ENCODE results near the gene NAB2. TPM values are rescaled to one million over a fixed set of nuclear protein-coding genes. Genes with fewer than 3 reads are reported as not detected.
"Not testable (repeated sequence)": the region's sequence is repeated elsewhere in the genome, so short reads cannot be mapped to it uniquely, and the experiment has no call there.

Gene NAB2
- total and polyA plus RNA-seq, 9 donors, result 30.6 to 42.8 (median 35.2) TPM

- Histone ChIP-seq H3K27ac (ENCODE audit: low read length) (no peak overlapping the region), H3K9me3 (replicated peaks; ENCODE audit: control insufficient read depth, low read depth, low read length) (no peaks in the 10 kb centered on the region), H3K4me1 (ENCODE audit: control insufficient read depth, insufficient read depth, low read length) (peaks cover 16% of the 10 kb centered on the region), H3K4me3 (ENCODE audit: low read length) (no peak overlapping the region), H3K36me3 (ENCODE audit: control insufficient read depth, insufficient read depth, low read length) (no peaks in the 10 kb centered on the region), H3K27me3 (ENCODE audit: control insufficient read depth, insufficient read depth, low read length) (peaks cover 2% of the 10 kb centered on the region)
- WGBS (ENCODE audit: insufficient coverage), result no CpG with 5 or more reads among the region's 1 CpG
- DNase-seq, result no peak
These were observed 40.9 kb upstream of the NAB2 start for GRCh38 chr12:57047981-57048380.

GRCh38 chr12:57048423-57049118 lies 40.3 kb upstream of the NAB2 start:
- no peak for DNase-seq
- Histone ChIP-seq H3K4me1 (ENCODE audit: control insufficient read depth, insufficient read depth, low read length) (peaks cover 16% of the 10 kb centered on the region), H3K27ac (ENCODE audit: low read length) (no peak overlapping the region), H3K36me3 (ENCODE audit: control insufficient read depth, insufficient read depth, low read length) (no peaks in the 10 kb centered on the region), H3K9me3 (replicated peaks; ENCODE audit: control insufficient read depth, low read depth, low read length) (no peaks in the 10 kb centered on the region), H3K4me3 (ENCODE audit: low read length) (no peak overlapping the region), H3K27me3 (ENCODE audit: control insufficient read depth, insufficient read depth, low read length) (peaks cover 2% of the 10 kb centered on the region)
- WGBS (ENCODE audit: insufficient coverage), result no CpG with 5 or more reads among the region's 1 CpG

DNA sequence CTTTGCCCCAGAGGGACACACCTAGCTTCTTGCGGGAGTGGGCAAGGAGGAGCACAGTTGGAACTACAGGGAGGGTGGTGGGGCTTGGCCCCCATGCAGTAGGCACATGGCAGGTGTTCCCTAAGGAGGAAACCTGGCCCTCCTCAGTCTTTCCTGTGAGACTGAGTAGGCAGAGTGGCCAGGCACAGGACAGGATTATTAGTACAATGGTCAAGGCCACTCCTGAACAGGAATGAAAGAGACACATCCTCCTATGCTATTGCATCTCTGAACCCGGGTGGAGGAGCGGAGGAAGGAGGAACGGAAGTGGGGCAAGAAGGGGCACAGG lies 39.8 kb upstream of the NAB2 start:
- Histone ChIP-seq H3K4me3 (ENCODE audit: low read length) (no peak overlapping the region), H3K36me3 (ENCODE audit: control insufficient read depth, insufficient read depth, low read length) (no peaks in the 10 kb centered on the region), H3K4me1 (ENCODE audit: control insufficient read depth, insufficient read depth, low read length) (peaks cover 16% of the 10 kb centered on the region), H3K9me3 (replicated peaks; ENCODE audit: control insufficient read depth, low read depth, low read length) (no peaks in the 10 kb centered on the region), H3K27ac (ENCODE audit: low read length) (no peak overlapping the region), H3K27me3 (ENCODE audit: control insufficient read depth, insufficient read depth, low read length) (peaks cover 2% of the 10 kb centered on the region)
- 80% methylated on average over 1 of the region's 4 CpGs for WGBS (ENCODE audit: insufficient coverage)
- no peak for DNase-seq

DNA sequence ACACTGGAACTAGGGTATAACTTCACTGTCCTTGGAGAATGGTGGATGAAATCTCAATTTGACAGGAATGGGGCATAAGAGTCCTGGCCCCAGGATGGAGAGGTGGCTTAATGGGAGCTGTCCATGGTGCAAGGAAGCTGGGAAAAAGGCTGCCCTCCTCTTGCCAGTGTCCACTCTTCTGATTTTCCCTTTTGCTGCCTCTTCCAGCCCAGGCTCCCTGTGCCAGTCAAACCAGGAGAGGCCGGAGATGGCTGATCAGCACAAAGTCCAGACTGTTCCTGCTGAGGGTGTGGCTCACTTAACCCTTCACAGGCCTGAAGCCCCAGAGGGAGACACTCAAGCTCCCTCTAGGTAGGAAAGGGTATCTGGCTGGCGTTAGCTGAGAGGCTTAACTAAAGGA lies 39.0 kb upstream of the NAB2 start, which contains the start of gene MYO1A:
MYO1A (minus strand) TSS at position 240 of the 400 bp plus-strand sequence. CDS start 1,806 bp downstream, outside the sequence.
- H3K27ac ChIP-seq (ENCODE audit: low read length), result no peak within 1 kb of the TSS
- 56% methylated on average over 2 of the region's 2 CpGs for WGBS (ENCODE audit: insufficient coverage)
- H3K27me3 ChIP-seq (ENCODE audit: control insufficient read depth, insufficient read depth, low read length), result peaks cover 2% of the 10 kb centered on the region
- DNase-seq, result no peak
- no peak within 1 kb of the TSS for H3K4me3 ChIP-seq (ENCODE audit: low read length)
- peaks cover 16% of the 10 kb centered on the region for H3K4me1 ChIP-seq (ENCODE audit: control insufficient read depth, insufficient read depth, low read length)
- no peaks in the 10 kb centered on the region for H3K36me3 ChIP-seq (ENCODE audit: control insufficient read depth, insufficient read depth, low read length)
- no peaks in the 10 kb centered on the region for H3K9me3 ChIP-seq (replicated peaks; ENCODE audit: control insufficient read depth, low read depth, low read length)

- WGBS (ENCODE audit: insufficient coverage), result no CpG with 5 or more reads among the region's 1 CpG
- Histone ChIP-seq H3K36me3 (ENCODE audit: control insufficient read depth, insufficient read depth, low read length) (no peaks in the 10 kb centered on the region), H3K4me3 (ENCODE audit: low read length) (no peak overlapping the region), H3K27ac (ENCODE audit: low read length) (no peak overlapping the region), H3K27me3 (ENCODE audit: control insufficient read depth, insufficient read depth, low read length) (peaks cover 2% of the 10 kb centered on the region), H3K4me1 (ENCODE audit: control insufficient read depth, insufficient read depth, low read length) (peaks cover 16% of the 10 kb centered on the region), H3K9me3 (replicated peaks; ENCODE audit: control insufficient read depth, low read depth, low read length) (no peaks in the 10 kb centered on the region)
- DNase-seq, result no peak
These were observed 37.9 kb upstream of the NAB2 start for GRCh38 chr12:57051011-57051410.

GRCh38 chr12:57053146-57053545 lies 35.8 kb upstream of the NAB2 start:
- H3K4me1 ChIP-seq (ENCODE audit: control insufficient read depth, insufficient read depth, low read length); H3K4me3 ChIP-seq (ENCODE audit: low read length); DNase-seq; H3K27me3 ChIP-seq (ENCODE audit: control insufficient read depth, insufficient read depth, low read length); H3K36me3 ChIP-seq (ENCODE audit: control insufficient read depth, insufficient read depth, low read length); H3K9me3 ChIP-seq (replicated peaks; ENCODE audit: control insufficient read depth, low read depth, low read length); H3K27ac ChIP-seq (ENCODE audit: low read length): not testable (repeated sequence)
- no CpG with 5 or more reads among the region's 4 CpGs for WGBS (ENCODE audit: insufficient coverage)

DNA sequence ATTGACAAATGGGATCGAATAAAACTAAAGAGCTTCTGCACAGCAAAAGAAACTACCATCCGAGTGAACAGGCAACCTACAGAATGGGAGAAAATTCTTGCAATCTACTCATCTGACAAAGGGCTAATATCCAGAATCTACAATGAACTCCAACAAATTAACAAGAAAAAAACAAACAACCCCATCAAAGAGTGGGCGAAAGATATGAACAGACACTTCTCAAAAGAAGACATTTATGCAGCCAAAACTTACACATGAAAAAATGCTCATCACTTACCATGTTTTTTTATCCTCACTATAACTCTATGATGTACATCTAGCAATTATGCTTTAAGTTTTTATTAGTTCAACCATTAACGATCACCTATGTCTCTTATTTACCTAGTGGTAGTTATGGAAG lies 35.0 kb upstream of the NAB2 start:
- not testable (repeated sequence) for H3K4me3 ChIP-seq (ENCODE audit: low read length); H3K27me3 ChIP-seq (ENCODE audit: control insufficient read depth, insufficient read depth, low read length); H3K27ac ChIP-seq (ENCODE audit: low read length); H3K4me1 ChIP-seq (ENCODE audit: control insufficient read depth, insufficient read depth, low read length); H3K9me3 ChIP-seq (replicated peaks; ENCODE audit: control insufficient read depth, low read depth, low read length); DNase-seq
- WGBS (ENCODE audit: insufficient coverage), result no CpG with 5 or more reads among the region's 4 CpGs
- H3K36me3 ChIP-seq (ENCODE audit: control insufficient read depth, insufficient read depth, low read length), result peaks cover 12% of the 10 kb centered on the region

- no peaks in the 10 kb centered on the region for H3K9me3 ChIP-seq (replicated peaks; ENCODE audit: control insufficient read depth, low read depth, low read length)
- H3K27me3 ChIP-seq (ENCODE audit: control insufficient read depth, insufficient read depth, low read length), result no peaks in the 10 kb centered on the region
- 80% methylated on average over 1 of the region's 3 CpGs for WGBS (ENCODE audit: insufficient coverage)
- H3K4me1 ChIP-seq (ENCODE audit: control insufficient read depth, insufficient read depth, low read length), result no peaks in the 10 kb centered on the region
- H3K4me3 ChIP-seq (ENCODE audit: low read length), result no peak overlapping the region
- peaks cover 29% of the 10 kb centered on the region for H3K36me3 ChIP-seq (ENCODE audit: control insufficient read depth, insufficient read depth, low read length)
- no peak overlapping the region for H3K27ac ChIP-seq (ENCODE audit: low read length)
- DNase-seq, result no peak
These were observed 33.1 kb upstream of the NAB2 start for GRCh38 chr12:57055824-57056223.

DNA sequence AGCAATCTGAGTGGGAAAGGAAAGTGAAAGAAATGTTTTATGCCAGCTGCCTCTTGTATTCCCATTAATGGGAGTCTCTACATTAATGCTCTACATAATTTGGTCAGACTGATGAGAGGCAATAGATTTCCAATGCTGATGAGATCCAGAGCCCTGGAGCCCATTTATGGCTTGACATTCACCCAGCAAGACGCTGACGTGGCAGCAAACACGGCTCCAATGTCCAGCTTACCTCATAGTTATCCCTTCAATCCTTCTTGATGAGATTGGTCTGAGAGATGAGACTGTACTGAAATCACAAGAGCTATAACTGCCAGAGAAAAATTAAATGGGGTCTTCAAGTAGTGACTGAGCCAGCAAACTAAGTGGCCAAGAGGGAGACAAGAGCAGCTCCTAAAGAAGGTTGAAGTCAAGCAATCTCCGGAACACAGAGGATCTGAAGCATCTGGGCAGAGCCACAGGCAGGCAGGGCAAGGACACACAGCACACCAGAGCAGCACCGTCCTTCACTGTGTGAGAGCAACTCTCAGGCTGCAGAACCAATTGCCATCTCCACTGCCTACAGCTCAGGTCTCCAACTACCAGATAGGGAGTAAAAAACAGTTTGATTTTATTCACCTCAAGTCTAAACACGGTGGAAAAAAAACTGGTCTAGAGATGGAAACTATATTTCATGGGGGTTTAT lies 31.7 kb upstream of the NAB2 start:
- Histone ChIP-seq H3K27ac (ENCODE audit: low read length) (no peak overlapping the region), H3K4me1 (ENCODE audit: control insufficient read depth, insufficient read depth, low read length) (no peaks in the 10 kb centered on the region), H3K27me3 (ENCODE audit: control insufficient read depth, insufficient read depth, low read length) (no peaks in the 10 kb centered on the region), H3K9me3 (replicated peaks; ENCODE audit: control insufficient read depth, low read depth, low read length) (no peaks in the 10 kb centered on the region), H3K4me3 (ENCODE audit: low read length) (no peak overlapping the region), H3K36me3 (ENCODE audit: control insufficient read depth, insufficient read depth, low read length) (peaks cover 29% of the 10 kb centered on the region)
- no peak for DNase-seq
- WGBS (ENCODE audit: insufficient coverage), result 100% methylated on average over 1 of the region's 6 CpGs

DNA sequence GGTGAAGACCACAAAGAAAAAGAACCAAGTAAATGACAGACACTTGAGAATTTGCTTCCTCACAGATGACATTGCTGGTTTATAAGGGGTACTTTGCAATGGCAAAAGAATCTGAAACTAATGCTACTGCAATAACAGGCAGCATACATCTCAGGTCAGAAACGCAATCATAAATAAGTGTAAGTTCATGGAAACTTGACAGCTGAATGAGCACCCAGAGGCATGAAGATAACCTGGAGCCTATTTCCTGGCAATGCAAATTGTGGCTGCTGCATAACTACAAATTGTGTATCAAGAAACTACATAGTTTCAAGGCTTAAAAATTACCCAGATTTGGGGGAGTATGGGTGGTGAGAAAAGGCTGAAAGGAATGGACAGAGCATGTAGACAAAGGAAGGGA lies 30.5 kb upstream of the NAB2 start:
- peaks cover 33% of the 10 kb centered on the region for H3K36me3 ChIP-seq (ENCODE audit: control insufficient read depth, insufficient read depth, low read length)
- no peak for DNase-seq
- H3K4me3 ChIP-seq (ENCODE audit: low read length), result no peak overlapping the region
- no peaks in the 10 kb centered on the region for H3K4me1 ChIP-seq (ENCODE audit: control insufficient read depth, insufficient read depth, low read length)
- no peaks in the 10 kb centered on the region for H3K27me3 ChIP-seq (ENCODE audit: control insufficient read depth, insufficient read depth, low read length)
- 100% methylated on average over 1 of the region's 1 CpG for WGBS (ENCODE audit: insufficient coverage)
- no peaks in the 10 kb centered on the region for H3K9me3 ChIP-seq (replicated peaks; ENCODE audit: control insufficient read depth, low read depth, low read length)
- H3K27ac ChIP-seq (ENCODE audit: low read length), result no peak overlapping the region

All from muscle of leg (tissue), 11 donors.